HG02884 (cell line): ENCODE results near the gene SDHD.
"Not testable (repeated sequence)": the region's sequence is repeated elsewhere in the genome, so short reads cannot be mapped to it uniquely, and the experiment has no call there.

Experiments used
- ATAC-seq: cut with Tn5 transposase; IDR thresholded peaks from one replicate; pipeline ENCODE4 v1.9.1; 2021; ENCODE audit warnings: mild to moderate bottlenecking, moderate library complexity; ENCODE audit not compliant: unreplicated experiment

The SDHD gene

GRCh38 chr11:112086422-112087191, at the start of gene SDHD, which contains the start of gene TIMM8B:
Gene SDHD (plus strand): TSS chr11:112086873. CDS start chr11:112086908, 35 bp downstream.
Gene TIMM8B (minus strand): TSS chr11:112086756. CDS start chr11:112086723, 33 bp downstream.
- peak; percentile 87 for ATAC-seq

DNA sequence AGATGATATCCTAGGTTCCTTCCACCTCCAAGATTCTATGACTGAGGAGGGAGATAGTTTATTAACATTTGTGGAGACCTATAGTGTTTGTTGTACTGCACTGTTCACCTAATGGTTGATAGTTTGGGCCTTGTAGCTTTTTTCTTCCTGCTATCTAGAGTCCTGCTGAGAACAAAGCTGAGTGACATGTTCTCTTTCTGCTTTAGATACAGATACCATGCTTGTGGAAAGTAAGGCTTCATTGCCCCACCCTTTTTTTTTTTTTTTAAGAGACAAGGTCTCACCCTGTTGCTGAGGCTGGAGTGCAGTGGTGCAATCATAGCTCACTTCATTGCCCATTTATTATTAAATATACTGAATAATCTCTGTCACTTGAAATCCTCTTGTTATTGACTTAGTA, 49.1 kb upstream of the SDHD start:
- no peak for ATAC-seq

DNA sequence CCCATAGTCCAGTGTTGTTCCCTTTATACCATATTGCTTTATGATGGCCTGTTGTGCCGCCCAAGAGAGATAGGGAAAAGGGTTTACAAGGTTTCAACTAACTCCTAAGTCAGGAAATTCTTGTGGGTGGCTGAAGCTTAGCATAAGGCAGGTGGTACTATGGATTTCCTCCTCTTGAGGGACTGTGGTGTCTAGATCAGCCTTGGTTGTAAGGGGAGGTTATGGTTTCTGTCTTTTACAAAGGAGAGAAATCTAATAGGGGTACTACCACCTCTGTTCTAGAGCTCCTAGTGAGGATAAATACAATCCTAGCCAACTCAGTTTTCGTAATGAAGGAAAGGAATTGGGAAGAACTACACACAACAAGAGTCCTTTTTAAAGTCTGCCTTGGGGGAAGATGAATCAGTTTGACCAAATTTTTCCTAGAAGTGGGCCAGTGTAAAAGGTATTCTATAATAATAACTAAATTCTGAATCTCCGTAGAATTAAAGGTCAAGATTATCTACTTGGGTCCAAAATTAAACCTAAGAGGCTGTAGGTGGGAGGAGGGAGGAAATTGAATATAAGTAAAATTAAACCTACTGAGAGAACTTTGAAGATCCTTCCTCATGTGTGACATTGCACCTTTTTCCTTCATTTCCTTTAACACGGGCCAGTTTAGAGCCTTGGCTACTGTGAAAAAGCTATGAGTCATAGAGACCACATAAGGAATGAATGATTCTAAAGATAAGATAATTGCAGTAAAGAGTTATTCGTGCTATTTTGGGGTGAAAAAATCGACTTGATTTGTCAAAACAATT, 44.3 kb upstream of the SDHD start:
- ATAC-seq = no peak

- ATAC-seq = no peak
These were observed 43.7 kb upstream of the SDHD start for GRCh38 chr11:112042961-112043304.

- ATAC-seq = no peak
These were observed 41.7 kb upstream of the SDHD start for GRCh38 chr11:112044961-112045360.

DNA sequence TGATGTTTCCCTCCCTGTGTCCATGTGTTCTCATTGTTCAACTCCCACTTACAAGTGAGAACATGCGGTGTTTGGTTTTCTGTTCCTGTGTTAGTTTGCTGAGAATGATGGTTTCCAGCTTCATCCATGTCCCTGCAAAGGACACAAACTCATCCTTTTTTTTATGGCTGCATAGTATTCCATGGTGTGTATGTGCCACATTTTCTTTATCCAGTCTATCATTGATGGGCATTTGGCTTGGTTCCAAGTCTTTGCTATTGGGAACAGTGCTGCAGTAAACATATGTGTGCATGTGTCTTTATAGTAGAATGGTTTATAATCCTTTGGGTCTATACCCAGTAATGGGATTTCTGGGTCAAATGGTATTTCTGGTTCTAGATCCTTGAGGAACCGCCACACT, 40.0 kb upstream of the SDHD start:
- not testable (repeated sequence) for ATAC-seq

- ATAC-seq = not testable (repeated sequence)
These were observed 38.4 kb upstream of the SDHD start for GRCh38 chr11:112048256-112048655.

DNA sequence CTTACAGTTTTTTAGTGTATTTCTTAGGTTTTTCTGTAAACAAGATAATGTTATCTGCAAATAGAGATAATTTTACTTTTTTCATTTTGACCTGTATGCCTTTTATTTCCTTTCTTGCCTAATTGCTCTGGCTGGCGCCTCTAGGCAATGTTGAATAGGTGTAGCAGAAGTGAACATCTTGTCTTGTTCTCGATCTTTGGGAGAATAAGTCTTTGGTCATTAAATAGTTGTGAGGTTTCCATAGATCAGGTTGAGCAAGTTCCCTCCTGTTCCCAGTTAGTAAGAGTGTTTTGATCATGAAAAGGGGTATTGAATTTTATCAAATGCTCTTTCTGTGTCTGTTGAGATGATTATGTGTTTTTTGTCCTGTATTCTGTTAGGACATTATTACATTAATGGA, 36.9 kb upstream of the SDHD start:
- ATAC-seq = no peak

- ATAC-seq = peak; percentile 52
These were observed 36.0 kb upstream of the SDHD start for GRCh38 chr11:112050721-112051120.

- no peak for ATAC-seq
These were observed 34.9 kb upstream of the SDHD start for GRCh38 chr11:112051768-112052167.

GRCh38 chr11:112057170-112057569, 29.5 kb upstream of the SDHD start:
- ATAC-seq = no peak

- no peak for ATAC-seq
These were observed 28.6 kb upstream of the SDHD start for GRCh38 chr11:112058103-112058502.

DNA sequence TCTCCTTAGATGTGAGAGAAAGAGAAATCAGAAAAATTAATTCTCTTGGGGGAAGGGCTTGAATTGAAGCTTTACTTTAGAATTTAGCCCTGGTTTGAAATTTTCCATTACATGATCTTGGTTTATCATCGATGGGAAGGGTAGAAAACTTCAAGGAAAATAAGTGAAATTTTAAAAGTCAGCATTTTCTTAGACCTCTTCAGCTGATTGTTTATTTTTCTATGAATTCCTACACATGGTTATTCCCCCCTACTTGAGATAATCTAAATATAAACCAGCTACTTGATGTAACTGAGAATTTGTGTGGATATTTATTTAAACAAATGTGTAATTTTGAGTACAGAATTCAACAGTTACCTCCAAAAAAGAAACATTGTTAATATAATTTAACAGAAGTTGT, 23.8 kb upstream of the SDHD start:
- ATAC-seq = no peak

DNA sequence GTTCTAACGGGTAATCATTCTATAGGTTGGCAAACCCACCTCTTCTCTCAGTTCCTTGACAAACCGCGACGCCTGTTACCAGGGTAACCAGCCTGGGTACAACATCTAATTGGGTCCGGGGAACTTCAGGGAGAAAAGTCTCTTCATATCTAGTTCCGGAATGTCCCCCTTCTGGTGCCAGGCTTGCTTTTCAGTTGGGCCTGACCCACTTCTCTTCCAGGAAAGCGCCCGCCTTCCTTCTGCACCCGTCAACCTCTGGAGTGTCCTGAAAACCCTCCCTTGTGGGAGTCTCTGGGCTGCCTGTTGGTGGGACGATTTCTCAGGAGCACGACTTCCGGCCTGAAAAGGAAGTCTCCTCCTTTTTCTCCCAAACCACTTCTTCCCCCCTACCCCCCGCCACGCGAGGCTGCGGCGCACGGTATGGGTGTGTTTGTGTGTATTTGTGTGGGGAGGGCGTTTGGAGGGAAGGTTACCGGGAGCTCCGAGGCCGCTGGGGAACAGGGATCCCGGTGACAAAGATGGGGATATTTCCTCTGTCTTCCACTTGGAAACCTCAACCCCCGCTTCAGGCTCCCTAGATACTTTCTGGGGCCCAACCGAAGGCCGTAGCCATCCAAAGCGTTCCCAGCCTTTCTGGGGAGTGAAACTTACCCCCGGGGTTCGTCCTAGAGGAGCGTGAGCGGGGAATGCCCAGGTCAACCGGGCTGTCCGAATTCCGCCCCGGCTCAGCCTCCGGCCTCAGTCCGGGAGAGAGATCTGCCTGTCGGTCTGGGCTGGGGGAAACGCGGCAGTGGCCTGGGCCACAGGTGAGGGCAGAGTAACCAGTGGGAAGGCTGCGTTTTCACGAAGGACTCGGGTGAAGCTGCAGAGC, 12.5 kb upstream of the SDHD start, which contains the start of the genes NKAPD1 and PIH1D2:
TSS of gene NKAPD1 (plus strand) at position 359 of the 871 bp plus-strand sequence. CDS start 1,276 bp downstream, outside the sequence.
TSS of gene PIH1D2 (minus strand) at position 77 of the 871 bp plus-strand sequence. CDS start 843 bp downstream, outside the sequence.
- peak; percentile 75 for ATAC-seq

DNA sequence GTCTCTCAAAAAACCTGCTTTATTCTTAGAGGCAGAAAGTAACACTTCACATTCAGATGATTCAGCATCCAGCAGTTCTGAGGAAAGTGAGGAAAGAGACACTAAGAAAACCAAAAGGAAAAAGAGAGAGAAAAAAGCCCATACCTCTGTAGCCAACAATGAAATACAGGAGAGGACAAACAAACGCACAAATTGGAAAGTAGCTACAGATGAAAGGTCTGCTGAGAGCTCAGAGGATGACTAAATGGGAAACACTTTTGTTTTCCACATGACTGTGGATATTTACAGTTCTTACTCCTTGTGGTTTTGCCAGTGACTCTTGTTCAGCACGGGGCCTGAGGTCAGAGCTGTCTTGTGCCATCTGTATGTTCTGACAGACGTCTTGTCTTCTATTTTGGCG, 3.9 kb upstream of the SDHD start:
- no peak for ATAC-seq

- peak; percentile 33 for ATAC-seq
These were observed 751 bp upstream of the SDHD start for GRCh38 chr11:112085822-112086421.

- ATAC-seq = no peak
These were observed 539 bp downstream of the SDHD start for GRCh38 chr11:112087212-112087611.

- not testable (repeated sequence) for ATAC-seq
These were observed 8.6 kb downstream of the SDHD start for GRCh38 chr11:112095302-112095701.

DNA sequence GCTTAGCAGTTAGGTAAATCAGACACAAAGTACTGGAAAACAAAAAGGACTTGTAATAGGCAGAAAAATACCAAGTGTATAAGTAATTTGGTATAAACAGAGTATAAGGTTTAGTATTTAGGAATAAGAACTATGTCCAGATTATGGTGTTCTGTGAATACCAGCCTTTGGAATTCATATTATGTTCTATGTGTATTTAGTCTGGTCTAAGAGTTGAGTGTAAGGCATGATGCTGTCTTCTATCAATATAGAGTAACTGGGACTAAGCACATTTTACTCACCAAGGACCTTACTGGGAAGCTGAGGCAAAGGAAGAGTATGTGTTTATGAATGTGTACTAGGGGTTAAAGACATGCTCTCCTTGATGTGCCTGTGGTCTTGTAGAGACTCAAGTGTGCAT, 9.5 kb downstream of the SDHD start:
- ATAC-seq = no peak

- ATAC-seq = no peak
These were observed 11.3 kb downstream of the SDHD start for GRCh38 chr11:112097734-112098528.
